WI38 (cell line): ENCODE measurements around the gene TNNT3.

Experiments used
- H3K4me3 ChIP-seq: 2 replicates; pipeline ENCODE4 v1.5.1; 2011; ENCODE audit warnings: low read depth, mild to moderate bottlenecking, control low read depth, low read length
- TF ChIP-seq, protein P1 (sequence below): IDR thresholded peaks from 2 replicates; pipeline ENCODE4 v1.5.1; 2012; ENCODE audit warnings: low read depth, mild to moderate bottlenecking, control low read depth, low read length

The TNNT3 gene

DNA sequence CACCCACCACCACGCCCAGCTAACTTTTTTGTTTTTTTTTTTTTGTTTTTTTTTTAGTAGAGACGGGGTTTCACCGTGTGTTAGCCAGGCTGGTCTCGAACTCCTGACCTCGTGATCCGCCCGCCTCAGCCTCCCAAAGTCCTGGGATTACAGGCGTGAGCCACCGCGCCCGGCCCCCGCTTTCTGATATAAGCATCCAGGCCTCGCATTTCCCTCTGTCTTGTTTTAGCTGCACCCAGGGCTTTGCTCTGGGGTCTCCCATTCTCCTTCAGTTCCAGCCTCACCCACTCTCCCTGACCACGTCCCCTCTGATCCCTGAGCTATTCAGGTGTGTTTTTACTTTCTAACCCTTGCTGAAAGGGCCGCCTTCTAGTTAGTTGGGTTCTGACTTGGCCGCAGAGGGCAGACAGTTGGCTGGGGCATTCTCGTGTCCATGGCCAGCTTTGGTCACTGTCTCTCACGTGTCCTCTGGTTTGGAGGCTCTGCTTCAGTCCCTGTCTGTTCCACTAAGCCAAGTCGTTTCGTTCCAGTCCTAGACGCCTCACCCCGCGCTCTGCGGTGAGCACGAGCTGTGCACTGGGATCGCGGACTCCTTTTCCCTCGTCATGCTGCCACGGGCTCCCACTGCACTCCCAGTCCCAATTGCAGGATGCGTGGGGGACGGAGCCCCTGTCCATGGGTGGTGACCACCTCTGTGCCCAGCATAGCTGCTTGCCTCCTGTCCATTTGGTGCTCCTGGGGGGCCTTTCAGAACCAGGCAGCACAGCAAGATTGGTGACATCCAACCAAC, 6.0 kb upstream of the TNNT3 start:
- TF ChIP-seq, protein P1, sequence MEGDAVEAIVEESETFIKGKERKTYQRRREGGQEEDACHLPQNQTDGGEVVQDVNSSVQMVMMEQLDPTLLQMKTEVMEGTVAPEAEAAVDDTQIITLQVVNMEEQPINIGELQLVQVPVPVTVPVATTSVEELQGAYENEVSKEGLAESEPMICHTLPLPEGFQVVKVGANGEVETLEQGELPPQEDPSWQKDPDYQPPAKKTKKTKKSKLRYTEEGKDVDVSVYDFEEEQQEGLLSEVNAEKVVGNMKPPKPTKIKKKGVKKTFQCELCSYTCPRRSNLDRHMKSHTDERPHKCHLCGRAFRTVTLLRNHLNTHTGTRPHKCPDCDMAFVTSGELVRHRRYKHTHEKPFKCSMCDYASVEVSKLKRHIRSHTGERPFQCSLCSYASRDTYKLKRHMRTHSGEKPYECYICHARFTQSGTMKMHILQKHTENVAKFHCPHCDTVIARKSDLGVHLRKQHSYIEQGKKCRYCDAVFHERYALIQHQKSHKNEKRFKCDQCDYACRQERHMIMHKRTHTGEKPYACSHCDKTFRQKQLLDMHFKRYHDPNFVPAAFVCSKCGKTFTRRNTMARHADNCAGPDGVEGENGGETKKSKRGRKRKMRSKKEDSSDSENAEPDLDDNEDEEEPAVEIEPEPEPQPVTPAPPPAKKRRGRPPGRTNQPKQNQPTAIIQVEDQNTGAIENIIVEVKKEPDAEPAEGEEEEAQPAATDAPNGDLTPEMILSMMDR: no peak
- H3K4me3 ChIP-seq: no peak overlapping the region

DNA sequence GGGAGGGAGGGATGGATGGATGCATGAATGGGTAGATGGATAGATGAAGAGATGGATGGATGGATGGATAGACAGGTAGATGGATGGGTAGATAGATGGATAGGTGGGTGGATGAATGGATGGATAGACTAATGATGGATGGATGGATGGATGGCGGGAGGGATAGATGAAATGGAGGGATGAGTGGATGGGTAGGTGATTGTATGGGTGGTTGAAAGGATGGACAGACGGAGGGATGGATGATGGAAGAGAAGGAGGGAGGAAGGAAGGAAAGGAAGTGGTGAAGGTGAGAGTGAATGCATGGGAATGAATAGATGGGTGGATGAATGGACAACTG, 3.7 kb upstream of the TNNT3 start:
- no peak overlapping the region for H3K4me3 ChIP-seq
- TF ChIP-seq, protein P1: no peak

DNA sequence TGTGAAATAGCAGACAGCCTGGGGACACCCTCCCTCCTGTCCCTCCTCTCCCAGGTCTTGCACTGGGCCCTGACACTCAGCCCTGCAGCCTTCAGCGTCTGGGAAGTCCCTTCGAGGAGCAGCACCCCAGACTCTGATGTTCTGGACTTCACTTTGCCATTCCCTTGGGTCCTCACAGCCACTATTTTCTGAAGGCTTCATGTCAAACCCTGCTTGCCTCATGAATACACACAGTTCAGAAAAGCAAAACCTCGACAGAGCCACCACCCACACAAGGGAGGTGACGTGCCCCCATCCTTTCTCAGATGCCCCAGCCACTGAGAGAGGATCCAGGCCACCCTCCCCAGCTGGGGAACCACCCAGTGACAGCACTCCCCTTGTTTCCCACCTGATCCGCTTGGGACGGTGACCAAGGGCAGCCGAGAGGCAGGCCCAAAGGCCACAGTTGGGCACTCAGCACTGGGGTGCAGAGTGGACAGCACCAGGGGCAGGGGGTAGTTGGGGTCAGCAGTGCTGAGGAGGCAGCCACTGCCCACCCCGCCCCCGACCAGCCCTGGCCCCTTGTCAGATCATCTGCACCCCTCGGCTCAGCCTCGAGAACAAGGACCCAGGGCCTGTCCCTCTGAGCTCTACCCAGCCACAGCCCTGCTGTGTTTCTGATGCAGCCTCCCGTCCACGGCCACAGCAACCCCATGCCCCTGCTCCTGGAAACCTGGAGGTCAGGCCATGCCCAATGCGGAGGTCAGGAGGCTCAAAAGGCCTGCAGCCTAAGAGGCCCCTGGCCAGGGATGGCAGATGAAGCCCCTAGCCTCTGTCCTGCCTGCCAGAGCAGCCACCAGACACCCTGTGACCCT, 3.1 kb upstream of the TNNT3 start:
- TF ChIP-seq, protein P1: no peak
- no peak overlapping the region for H3K4me3 ChIP-seq

- TF ChIP-seq, protein P1: no peak
- no peak overlapping the region for H3K4me3 ChIP-seq
Observed at GRCh38 chr11:1916986-1917522, 2.4 kb upstream of the TNNT3 start.

- TF ChIP-seq, protein P1: no peak
- no peak overlapping the region for H3K4me3 ChIP-seq
Observed at GRCh38 chr11:1917523-1918435, 1.7 kb upstream of the TNNT3 start.

DNA sequence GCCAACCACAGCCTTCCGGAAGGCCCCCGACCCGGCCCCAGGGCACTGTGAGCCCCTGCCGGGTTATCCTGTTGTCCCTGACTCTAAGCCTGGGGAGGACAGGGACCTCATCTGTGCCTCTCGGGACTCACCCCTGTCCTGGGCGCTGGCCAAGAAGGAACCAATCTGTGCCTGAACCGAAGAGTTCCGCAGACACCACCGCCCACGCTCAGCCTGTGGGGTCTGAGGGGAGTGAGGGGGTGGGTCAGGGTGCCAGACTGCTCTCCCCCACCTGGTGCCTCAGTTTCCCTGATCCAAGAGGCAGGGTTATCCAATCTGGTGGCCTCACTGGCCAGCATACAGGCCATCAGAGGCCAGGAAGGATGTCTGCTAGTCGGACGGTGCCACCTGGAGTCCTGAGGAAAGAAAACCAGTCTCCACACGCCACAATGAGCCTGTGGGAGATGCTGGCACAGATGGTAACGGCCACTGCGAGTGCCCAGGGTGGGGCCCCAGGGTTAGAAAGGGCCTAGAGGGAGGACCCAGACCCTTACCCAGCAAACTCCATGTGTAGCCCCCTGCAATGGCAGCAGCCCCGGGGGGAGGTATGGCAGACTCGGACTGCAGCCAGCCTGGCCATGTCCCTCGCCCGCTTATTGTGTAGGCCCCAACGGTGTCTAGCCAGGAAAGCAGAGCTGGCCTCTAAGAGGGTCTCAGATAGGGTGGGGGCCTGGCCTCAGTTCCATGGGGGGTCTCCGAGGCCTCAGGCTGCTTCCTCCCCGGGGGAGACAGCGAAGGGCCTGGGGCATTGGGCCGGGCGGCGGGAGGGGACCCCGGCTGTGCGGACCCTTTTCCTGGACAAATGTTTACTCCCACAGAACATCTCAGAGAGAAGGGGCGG, 827 bp upstream of the TNNT3 start:
- H3K4me3 ChIP-seq: no peak overlapping the region
- TF ChIP-seq, protein P1: no peak
